22Rv1 (cell line): ENCODE measurements around the gene SPPL2B.

Experiments
- H3K27ac ChIP-seq: fragments of 450-650 bp; 2 replicates; pipeline ENCODE4 v1.5.1; 2017
- ZFX ChIP-seq: fragments of 450-650 bp; IDR thresholded peaks from 2 replicates; pipeline ENCODE4 v1.6.1; 2017; ENCODE audit warnings: antibody characterized with exemption, borderline replicate concordance
- TF ChIP-seq, protein P1 (sequence below): fragments of 450-650 bp; IDR thresholded peaks from 2 replicates; pipeline ENCODE4 v1.5.1; 2017; ENCODE audit warnings: mild to moderate bottlenecking

SPPL2B gene

DNA sequence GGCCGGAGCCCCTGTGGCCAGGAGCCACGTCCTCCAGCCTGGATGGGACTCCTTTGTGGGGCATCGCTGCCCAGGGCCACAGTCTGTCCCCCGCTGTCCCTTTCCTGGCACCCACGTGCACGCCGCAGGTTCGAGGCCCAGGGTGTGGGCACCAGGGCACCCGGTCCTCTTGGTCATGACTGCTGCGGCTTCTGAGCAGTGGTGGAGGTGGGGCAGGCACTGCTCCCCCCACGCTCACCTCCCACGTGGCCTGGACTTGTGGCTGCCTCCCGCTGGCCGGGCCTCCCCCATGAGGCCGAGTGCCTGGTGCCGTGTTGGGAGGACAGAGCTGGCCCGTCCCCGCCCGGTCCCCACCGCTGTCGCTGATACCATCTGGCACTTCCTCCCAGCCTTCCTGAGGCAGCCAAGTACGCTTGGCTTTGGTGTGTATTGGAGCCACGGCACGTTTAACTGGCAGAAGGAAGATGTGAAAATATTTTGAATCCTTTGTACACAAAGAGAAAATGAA is 12.8 kb downstream of the SPPL2B start:
- H3K27ac ChIP-seq: no peak overlapping the region
- TF ChIP-seq, protein P1, sequence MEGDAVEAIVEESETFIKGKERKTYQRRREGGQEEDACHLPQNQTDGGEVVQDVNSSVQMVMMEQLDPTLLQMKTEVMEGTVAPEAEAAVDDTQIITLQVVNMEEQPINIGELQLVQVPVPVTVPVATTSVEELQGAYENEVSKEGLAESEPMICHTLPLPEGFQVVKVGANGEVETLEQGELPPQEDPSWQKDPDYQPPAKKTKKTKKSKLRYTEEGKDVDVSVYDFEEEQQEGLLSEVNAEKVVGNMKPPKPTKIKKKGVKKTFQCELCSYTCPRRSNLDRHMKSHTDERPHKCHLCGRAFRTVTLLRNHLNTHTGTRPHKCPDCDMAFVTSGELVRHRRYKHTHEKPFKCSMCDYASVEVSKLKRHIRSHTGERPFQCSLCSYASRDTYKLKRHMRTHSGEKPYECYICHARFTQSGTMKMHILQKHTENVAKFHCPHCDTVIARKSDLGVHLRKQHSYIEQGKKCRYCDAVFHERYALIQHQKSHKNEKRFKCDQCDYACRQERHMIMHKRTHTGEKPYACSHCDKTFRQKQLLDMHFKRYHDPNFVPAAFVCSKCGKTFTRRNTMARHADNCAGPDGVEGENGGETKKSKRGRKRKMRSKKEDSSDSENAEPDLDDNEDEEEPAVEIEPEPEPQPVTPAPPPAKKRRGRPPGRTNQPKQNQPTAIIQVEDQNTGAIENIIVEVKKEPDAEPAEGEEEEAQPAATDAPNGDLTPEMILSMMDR: no peak
- no peak for TF ChIP-seq ZFX

DNA sequence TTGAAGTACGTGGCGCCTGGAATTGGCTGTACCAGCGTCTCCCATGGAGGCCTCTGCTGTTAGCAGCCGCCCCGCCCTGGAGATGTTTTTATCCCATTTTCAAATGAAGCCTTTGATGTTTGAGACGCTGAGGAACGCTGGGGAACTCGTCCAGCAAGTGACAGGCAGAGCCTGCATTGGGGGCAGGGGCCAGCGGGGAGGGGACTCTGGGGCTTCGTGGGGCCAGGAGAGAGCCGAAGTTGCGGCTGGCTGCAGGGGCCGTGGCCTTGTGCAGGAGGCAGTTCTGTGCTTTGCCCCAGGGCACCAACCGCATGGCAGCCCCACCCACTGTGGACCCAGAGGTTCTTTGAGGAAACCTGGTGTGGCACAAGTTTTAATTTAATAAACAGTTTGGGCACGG is 13.5 kb downstream of the SPPL2B start:
- TF ChIP-seq, protein P1: no peak
- no peak for TF ChIP-seq ZFX
- H3K27ac ChIP-seq: no peak overlapping the region

DNA sequence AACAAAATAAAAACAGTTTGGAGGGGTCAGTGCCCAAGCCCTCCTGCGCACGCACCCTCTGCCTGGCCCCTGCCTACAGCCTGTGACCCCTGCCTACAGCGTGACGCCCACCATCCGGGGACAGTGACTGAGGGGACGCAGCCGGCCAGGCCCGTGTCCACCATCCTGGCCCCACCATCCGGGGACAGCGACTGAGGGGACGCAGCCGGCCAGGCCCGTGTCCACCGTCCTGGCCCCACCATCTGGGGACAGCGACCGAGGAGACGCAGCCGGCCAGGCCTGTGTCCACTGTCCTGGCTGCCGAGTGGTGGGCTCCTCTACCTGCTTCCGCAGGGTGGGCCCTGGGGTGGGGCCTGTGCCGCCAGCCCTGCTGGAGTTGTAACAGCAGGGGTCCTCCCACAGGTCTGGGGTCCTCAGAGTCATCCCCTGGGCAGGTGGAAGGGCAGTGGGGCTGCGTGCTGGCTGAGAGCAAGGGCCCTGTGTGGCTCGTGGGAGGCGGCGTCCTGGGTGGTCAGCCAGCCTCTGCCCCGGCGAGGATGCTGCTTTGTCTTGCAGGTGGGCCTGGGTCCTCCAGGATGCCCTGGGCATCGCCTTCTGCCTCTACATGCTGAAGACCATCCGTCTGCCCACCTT is 14.3 kb downstream of the SPPL2B start:
- H3K27ac ChIP-seq: no peak overlapping the region
- TF ChIP-seq, protein P1: no peak
- no peak for TF ChIP-seq ZFX

DNA sequence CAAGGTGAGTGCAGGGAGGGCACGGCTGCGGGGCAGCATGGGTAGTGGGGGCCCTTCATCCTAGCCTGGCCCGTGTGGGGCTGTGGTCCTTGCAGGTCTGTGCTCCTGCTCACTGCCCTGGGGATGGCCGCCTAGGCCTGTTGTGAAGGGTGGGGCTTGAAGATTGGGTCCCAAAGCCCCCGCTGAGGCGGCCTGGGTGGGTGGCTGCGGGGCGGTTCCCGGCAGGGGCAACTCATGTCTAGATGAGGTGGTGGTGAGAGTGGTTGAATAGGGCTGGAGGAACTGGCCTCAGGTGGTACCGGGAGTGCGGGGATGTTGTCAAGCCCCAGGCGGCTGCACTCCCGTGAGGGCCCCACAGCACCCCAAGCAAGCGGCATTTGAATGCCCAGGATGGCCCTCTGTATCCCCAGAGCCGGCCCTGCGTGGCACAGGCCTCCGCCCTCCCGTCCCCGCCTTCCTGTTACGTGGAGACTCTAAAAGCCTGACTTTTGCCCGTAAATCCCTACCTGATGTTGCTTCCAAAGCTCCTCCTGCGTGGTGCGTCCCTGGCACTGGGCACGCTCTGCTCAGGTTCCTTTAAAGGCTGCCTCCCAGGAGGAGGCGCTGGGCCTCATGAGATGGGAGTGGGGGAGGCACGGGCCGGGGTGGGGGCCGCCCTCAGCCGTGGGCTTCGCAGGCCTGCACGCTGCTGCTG is 15.0 kb downstream of the SPPL2B start:
- H3K27ac ChIP-seq: no peak overlapping the region
- TF ChIP-seq, protein P1: no peak

DNA sequence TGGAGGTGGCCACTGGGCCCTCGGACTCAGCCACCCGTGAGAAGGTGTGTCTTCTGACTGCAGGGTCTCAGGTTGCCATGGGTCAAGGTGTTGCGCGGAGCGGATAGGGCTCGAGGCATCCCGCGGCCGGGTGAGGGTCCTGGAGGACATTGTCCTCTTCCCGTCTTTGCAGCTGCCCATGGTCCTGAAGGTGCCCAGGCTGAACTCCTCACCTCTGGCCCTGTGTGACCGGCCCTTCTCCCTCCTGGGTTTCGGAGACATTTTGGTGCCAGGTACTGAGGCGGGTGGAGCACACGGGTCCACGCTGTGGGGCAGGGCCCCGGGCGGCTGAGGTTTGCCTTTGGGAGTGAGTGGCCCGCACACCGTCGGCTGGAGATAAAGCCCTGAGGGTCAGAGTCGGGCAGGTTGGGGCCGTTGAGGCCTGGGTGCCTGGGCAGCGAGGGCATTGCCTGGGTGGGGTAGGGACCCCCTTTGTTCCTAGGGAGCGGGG is 15.9 kb downstream of the SPPL2B start:
- H3K27ac ChIP-seq: no peak overlapping the region

DNA sequence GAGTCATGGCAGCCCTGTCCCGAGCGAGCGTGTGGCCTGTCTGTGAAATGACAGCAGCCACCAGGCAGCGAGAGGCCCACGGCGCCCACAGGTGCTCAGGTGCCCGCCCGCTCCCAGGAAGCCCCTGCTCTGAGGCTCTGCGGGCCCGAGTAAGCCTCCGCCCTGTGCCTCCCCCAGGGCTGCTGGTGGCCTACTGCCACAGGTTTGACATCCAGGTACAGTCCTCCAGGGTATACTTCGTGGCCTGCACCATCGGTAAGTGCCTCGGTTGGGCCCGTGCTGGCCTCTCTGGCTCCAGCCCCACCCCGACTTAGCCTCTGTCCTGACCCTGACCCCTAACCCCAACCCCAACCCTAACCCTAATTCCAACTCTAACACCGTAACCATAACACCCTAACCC is 16.6 kb downstream of the SPPL2B start:
- H3K27ac ChIP-seq: no peak overlapping the region
- TF ChIP-seq, protein P1: no peak
- no peak for TF ChIP-seq ZFX

More for the DNA sequence above, 15.9 kb downstream of the SPPL2B start:
- no peak for TF ChIP-seq ZFX
- TF ChIP-seq, protein P1: no peak
